ENCODE measurements around the gene GPR132. TPM values are rescaled to one million over a fixed set of nuclear protein-coding genes. Genes with fewer than 3 reads are reported as not detected.

The GPR132 gene
- total RNA-seq, 1 donor from 2014 or later = 7.2 TPM

GRCh38 chr14:105075379-105076295, 10.4 kb upstream of the GPR132 start:
- intact Hi-C loops (cut with DNase I) = no loop called here
- peak overlapping the region; percentile 27 for H3K4me3 ChIP-seq
- H3K27ac ChIP-seq = peak overlapping the region; percentile 49
- peak; percentile 55 to 79 for ATAC-seq
- H3K9me3 ChIP-seq = no peaks in the 10 kb centered on the region
- DNase-seq = peak; percentile 64
- no peak for TF ChIP-seq CTCF (IDR thresholded peaks at IDR 0.05)
- no peaks in the 10 kb centered on the region for H3K27me3 ChIP-seq (ENCODE audit: low read depth)
- no peaks in the 10 kb centered on the region for H3K36me3 ChIP-seq
- peaks cover 26% of the 10 kb centered on the region for H3K4me1 ChIP-seq

GRCh38 chr14:105074601-105075053, 9.4 kb upstream of the GPR132 start:
- Histone ChIP-seq H3K27ac (no peak overlapping the region), H3K4me1 (peaks cover 34% of the 10 kb centered on the region), H3K9me3 (no peaks in the 10 kb centered on the region), H3K27me3 (ENCODE audit: low read depth) (no peaks in the 10 kb centered on the region), H3K36me3 (no peaks in the 10 kb centered on the region), H3K4me3 (no peak overlapping the region)
- no peak for DNase-seq
- no peak for ATAC-seq
- TF ChIP-seq CTCF (IDR thresholded peaks at IDR 0.05) = no peak
- intact Hi-C loops (cut with DNase I) = no loop called here

GRCh38 chr14:105073720-105074600, 8.7 kb upstream of the GPR132 start:
- Histone ChIP-seq H3K36me3 (no peaks in the 10 kb centered on the region), H3K27me3 (ENCODE audit: low read depth) (no peaks in the 10 kb centered on the region), H3K4me1 (peaks cover 36% of the 10 kb centered on the region), H3K27ac (no peak overlapping the region), H3K9me3 (no peaks in the 10 kb centered on the region), H3K4me3 (no peak overlapping the region)
- DNase-seq = no peak
- no peak for ATAC-seq
- TF ChIP-seq CTCF (IDR thresholded peaks at IDR 0.05) = no peak
- intact Hi-C loops (cut with DNase I) = no loop called here

- H3K4me3 ChIP-seq = no peak overlapping the region
- no peaks in the 10 kb centered on the region for H3K36me3 ChIP-seq
- H3K9me3 ChIP-seq = no peaks in the 10 kb centered on the region
- TF ChIP-seq CTCF (IDR thresholded peaks at IDR 0.05) = no peak
- ATAC-seq (no peak), DNase-seq (no peak)
- intact Hi-C loops (cut with DNase I) = no loop called here
- H3K27me3 ChIP-seq (ENCODE audit: low read depth) = no peaks in the 10 kb centered on the region
- H3K27ac ChIP-seq = no peak overlapping the region
- peaks cover 36% of the 10 kb centered on the region for H3K4me1 ChIP-seq
Observed at GRCh38 chr14:105072892-105073719, 7.9 kb upstream of the GPR132 start.

GRCh38 chr14:105072381-105072861, 7.2 kb upstream of the GPR132 start:
- no peaks in the 10 kb centered on the region for H3K27me3 ChIP-seq (ENCODE audit: low read depth)
- H3K9me3 ChIP-seq = no peaks in the 10 kb centered on the region
- intact Hi-C loops (cut with DNase I) = no loop called here
- no peak overlapping the region for H3K4me3 ChIP-seq
- no peak for DNase-seq
- no peak for ATAC-seq
- no peak overlapping the region for H3K27ac ChIP-seq
- no peak for TF ChIP-seq CTCF (IDR thresholded peaks at IDR 0.05)
- no peaks in the 10 kb centered on the region for H3K36me3 ChIP-seq
- peaks cover 40% of the 10 kb centered on the region for H3K4me1 ChIP-seq

Data from lower lobe of right lung (tissue), 2 donors.